GM18511 (cell line): ENCODE data around the gene SUPT20H.

ENCODE experiments used
- ATAC-seq: cut with Tn5 transposase; IDR thresholded peaks from one replicate; pipeline ENCODE4 v1.9.1; 2021; ENCODE audit warnings: mild to moderate bottlenecking, moderate library complexity; ENCODE audit not compliant: unreplicated experiment

SUPT20H gene

DNA sequence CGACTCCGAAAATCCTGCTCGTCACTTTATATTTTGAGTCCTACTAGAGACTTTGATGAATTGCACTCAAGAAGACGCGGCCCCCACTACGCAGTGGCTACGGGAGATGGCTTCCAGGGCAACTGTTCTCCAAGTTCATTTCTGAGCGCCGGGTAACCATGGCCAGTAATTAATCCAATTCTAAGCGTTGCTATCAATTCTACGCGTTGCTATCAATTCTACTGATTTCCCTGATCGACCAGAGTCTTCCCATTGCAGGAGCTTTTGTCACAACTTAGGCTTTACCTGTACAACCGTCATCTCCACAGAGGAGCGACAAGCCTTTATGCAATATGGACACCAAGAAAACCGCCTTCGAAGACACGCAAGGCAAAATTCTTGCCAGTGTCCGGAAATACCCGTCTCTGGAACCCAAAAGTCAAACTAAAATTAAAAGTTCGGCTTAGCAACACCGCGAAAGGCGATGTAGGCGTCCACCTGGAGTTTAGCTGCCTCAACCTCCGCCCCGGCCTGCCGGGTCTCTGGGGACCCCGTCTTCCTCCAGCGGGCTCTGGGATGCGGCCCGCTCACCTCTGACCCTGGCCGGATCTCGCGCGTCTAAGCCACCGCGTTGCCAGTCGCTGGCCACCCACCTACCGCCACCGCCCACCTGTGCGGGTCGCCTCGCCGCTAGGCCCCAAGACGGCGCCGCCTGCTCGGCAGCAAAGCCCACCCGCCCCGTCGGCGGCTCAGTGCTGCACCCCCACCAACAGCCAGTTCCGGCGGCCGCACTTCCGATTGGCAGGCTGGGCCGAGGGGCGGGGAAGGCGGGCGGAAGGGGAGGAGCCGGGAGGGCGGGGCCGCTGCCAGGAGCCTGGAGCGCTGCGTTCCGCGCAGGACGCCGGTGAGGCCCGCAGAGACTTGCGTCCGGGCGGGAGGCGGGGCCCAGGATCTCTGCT, at the start of gene SUPT20H:
TSS of gene SUPT20H (minus strand) at position 779 of the 938 bp plus-strand sequence. CDS start 8,198 bp downstream, outside the sequence.
- ATAC-seq, result peak; percentile 95

- no peak for ATAC-seq
These were observed 49.7 kb upstream of the SUPT20H start for GRCh38 chr13:37109051-37109678.

GRCh38 chr13:37107868-37108267, 48.4 kb upstream of the SUPT20H start:
- ATAC-seq, result no peak

DNA sequence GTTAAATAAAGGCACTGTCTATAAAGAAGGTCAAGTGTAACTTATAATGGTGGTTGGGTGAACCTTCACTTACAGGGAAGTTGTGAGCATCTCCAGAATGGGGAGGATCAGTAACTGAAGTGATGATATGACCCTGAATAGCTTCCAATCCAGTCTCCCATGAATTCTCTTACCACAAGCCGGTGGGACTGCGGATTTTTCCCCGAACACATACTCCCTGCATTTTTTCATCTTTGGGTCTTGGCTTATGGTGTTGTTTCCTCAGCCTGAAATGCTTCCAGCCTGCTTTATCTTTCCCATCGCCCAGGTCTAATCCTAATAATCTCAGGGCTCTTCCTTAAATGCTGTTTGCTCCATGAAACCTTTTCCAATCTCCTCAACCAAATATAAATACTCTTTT, 48.0 kb upstream of the SUPT20H start:
- ATAC-seq, result no peak

- no peak for ATAC-seq
These were observed 47.2 kb upstream of the SUPT20H start for GRCh38 chr13:37106642-37107041.

DNA sequence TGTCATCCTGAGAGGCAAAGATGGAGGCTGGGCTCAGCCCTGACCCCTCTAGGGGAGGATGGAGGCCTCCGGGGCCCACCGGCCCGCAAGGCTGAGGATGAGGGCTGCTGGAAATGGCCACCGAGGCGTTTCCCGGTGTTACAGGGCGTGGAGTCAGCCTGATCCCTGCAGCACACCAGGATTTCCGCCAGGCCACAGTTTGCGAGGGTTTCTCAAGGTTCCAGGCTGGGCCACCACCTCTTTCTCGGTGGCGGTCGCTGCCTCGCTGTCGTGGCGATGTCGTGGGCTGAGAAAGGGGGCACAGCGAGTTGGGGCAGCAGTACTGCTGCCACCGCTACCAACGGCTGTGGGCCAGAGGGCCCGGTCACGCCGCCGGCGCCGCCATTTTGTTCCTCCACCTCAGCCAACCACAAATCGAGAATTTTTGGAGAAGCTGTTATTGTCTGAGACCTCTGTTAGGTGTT, 45.8 kb upstream of the SUPT20H start, which contains the start of gene CSNK1A1L:
TSS of gene CSNK1A1L (minus strand) at position 414 of the 464 bp plus-strand sequence. CDS start at position 6, 408 bp downstream.
- no peak for ATAC-seq

GRCh38 chr13:37102896-37103295, 43.4 kb upstream of the SUPT20H start:
- ATAC-seq, result no peak

- ATAC-seq, result no peak
These were observed 41.7 kb upstream of the SUPT20H start for GRCh38 chr13:37101201-37101600.

GRCh38 chr13:37100731-37101130, 41.2 kb upstream of the SUPT20H start:
- ATAC-seq, result no peak

- ATAC-seq, result no peak
These were observed 37.6 kb upstream of the SUPT20H start for GRCh38 chr13:37097076-37097475.

DNA sequence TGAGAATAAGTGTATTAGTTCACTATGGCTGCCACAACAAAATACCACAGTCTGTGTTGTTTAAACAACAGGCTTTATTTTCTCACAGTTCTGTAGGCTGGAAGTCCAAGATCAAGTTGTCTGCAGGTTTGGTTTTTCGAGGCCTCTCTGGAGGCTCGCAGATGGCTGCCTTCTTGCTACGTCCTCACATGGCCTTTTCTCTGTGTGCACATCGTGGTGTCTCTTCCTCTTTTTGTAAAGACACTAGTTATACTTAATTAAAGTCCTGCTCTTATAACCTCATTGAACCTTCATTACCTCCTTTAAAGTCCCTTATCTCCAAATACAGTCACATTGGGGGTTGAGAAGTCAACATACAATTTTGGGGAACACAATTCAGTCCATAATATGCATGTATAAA, 35.4 kb upstream of the SUPT20H start:
- ATAC-seq, result no peak

DNA sequence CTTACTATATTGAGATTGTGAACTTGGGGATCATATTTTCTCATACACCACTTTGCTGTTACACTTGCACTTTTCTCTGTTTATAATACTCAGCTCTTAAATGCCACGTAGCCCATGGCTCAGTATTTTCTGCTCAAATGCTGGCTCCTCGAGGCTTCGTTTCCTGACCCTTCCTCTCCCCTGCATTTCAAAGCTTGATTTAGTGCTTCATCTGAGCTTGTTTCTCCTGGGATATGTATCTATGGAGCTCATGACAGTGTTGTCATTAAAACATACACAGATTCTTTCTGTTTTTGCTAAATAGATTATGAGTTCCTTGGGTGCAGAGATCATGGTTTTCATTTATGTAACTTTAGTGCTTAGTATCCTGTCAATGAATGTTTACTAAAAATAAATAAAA, 34.6 kb upstream of the SUPT20H start:
- no peak for ATAC-seq

DNA sequence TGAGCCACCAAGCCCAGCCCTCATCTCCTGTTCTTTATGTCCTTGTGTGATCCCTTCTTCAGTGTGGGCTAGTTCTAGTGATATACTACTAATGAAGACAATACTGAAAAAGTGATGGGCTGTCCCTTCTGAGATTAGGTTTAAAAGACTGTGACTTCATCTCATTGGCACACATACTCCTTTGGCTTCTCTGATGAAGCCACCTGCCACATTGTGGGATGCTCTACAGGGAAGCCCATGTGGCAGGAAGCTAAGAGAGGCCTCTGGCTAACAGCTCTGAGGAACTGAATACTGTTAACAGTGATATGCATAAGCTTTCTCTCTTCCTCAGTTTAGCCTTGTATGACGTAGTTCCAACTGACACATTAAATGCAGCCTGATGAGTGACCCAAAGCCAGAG, 32.3 kb upstream of the SUPT20H start:
- ATAC-seq, result no peak

GRCh38 chr13:37090912-37091311, 31.4 kb upstream of the SUPT20H start:
- no peak for ATAC-seq

GRCh38 chr13:37089495-37089894, 30.0 kb upstream of the SUPT20H start:
- no peak for ATAC-seq

DNA sequence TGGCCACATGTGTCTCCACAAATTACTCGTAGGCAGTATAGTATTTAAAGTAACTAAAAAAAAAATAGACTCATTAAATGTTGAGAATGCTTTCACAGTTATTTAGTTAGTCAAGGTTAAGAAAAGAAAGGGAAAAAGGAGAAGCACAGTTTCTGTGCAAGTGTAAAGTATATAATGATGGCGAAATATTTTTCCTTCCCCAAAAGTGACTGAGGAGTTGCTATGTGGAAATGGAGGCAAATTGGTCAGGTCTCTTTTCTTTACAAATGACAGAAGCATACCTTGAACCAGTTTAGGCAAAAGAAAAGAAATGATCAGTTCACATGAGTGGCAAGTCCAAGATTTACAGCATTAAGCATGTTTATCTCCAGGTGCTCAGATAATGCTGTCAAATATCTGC, 28.0 kb upstream of the SUPT20H start:
- no peak for ATAC-seq

- no peak for ATAC-seq
These were observed 26.1 kb upstream of the SUPT20H start for GRCh38 chr13:37085606-37086005.

DNA sequence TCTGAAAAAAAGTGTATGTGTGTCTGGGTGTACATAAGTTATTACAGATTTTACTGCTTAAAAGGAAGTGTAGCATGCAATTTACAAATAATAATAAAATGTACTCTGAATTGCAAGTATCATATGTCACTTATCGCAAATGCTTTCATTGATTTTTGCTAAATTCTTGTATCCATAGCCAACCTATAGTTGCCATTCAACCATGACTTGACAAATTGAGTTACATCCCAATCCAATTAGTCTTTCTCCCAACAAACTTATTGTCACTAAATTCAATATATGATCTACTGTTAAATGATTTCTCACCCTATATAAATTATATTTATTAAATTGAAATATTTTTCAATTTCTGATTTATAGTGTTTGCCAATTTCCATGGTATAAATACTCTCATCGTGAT, 17.3 kb upstream of the SUPT20H start:
- no peak for ATAC-seq

- ATAC-seq, result no peak
These were observed 15.7 kb upstream of the SUPT20H start for GRCh38 chr13:37075164-37075563.

GRCh38 chr13:37074703-37075102, 15.2 kb upstream of the SUPT20H start:
- ATAC-seq, result peak; percentile 67

- no peak for ATAC-seq
These were observed 12.5 kb upstream of the SUPT20H start for GRCh38 chr13:37072024-37072423.

GRCh38 chr13:37070956-37071355, 11.5 kb upstream of the SUPT20H start:
- ATAC-seq, result no peak
